GM12878 (cell line): ENCODE data around the gene GSG1. TPM values are rescaled to one million over a fixed set of nuclear protein-coding genes. Genes with fewer than 3 reads are reported as not detected.

Experiments used
- ATAC-seq: fragments of 200-7000 bp; cut with Tn5 transposase; 3 replicates; pipeline ENCODE4 v1.9.1; 2020; ENCODE audit warnings: mild to moderate bottlenecking, moderate library complexity
- BruUV-seq: library from RNA; stranded (reverse); fragments of 400-500 nt; replicated peaks from 2 replicates; lab custom pipeline; 2021; lab: Mats Ljungman, UMichigan
- CTCF ChIA-PET: fragments of 300-600 bp; sonication (Branson Sonifier 250); formaldehyde crosslinking; extraction: SDS; loops from one replicate; lab custom pipeline; 2021; ENCODE audit warnings: inconsistent platforms; lab: Yijun Ruan, JAX
- POLR2A ChIA-PET: fragments of 350-600 bp; formaldehyde crosslinking; extraction: SDS; loops from one replicate; lab custom pipeline; 2021; ENCODE audit warnings: inconsistent platforms; lab: Charles Lee
- RAD21 ChIA-PET: fragments of 300-600 bp; sonication (Branson Sonifier 250); formaldehyde crosslinking; loops from one replicate; lab custom pipeline; 2023; ENCODE audit warnings: antibody characterized with exemption; ENCODE audit not compliant: unreplicated experiment; lab: Charles Lee
- SMC1A ChIA-PET: fragments of 300-600 bp; sonication (Branson Sonifier 250); formaldehyde crosslinking; loops from one replicate; lab custom pipeline; 2023; ENCODE audit not compliant: unreplicated experiment, uncharacterized antibody; lab: Charles Lee
- DNase-seq: peaks from one replicate; pipeline ENCODE4 v3.0.0-alpha.2; 2011; ENCODE audit warnings: low read depth, low spot score
- FAIRE-seq: peaks from 3 replicates; lab custom pipeline; 2011; peaks lifted over from hg19 to GRCh38; lab: Jason Lieb, UNC
- H2AFZ ChIP-seq: 2 replicates; pipeline ENCODE4 v1.6.0; 2011; ENCODE audit warnings: low read depth, low read length, control low read depth; ENCODE audit not compliant: control insufficient read depth
- H3K27ac ChIP-seq: 2 replicates; pipeline ENCODE4 v1.5.1; 2011; ENCODE audit warnings: control low read depth; ENCODE audit not compliant: control insufficient read depth, insufficient read depth
- H3K27me3 ChIP-seq, 2 experiments: replicated peaks in 1 of 2; 2 replicates each; pipeline versions ENCODE4 v1.6.0 to v1.6.1; 2011; ENCODE audit warnings: low read length in 1 of 2; ENCODE audit not compliant: control insufficient read depth in 2 of 2, insufficient read depth in 2 of 2
- H3K36me3 ChIP-seq, 2 experiments: 2 replicates each; pipeline ENCODE4 v1.5.1; 2011; ENCODE audit warnings: low read length in 1 of 2; ENCODE audit not compliant: control insufficient read depth in 2 of 2, insufficient read depth in 2 of 2
- H3K4me1 ChIP-seq: 2 replicates; pipeline ENCODE4 v1.6.1; 2011; ENCODE audit warnings: mild to moderate bottlenecking, low read length, moderate library complexity, mixed read lengths; ENCODE audit not compliant: control insufficient read depth, insufficient read depth
- H3K4me2 ChIP-seq: 2 replicates; pipeline ENCODE4 v1.6.0; 2011; ENCODE audit warnings: control low read depth; ENCODE audit not compliant: control insufficient read depth, insufficient read depth
- H3K4me3 ChIP-seq: fragments of 200-600 bp; sonication (generic); 2 replicates; pipeline ENCODE4 v1.5.1; 2016
- H3K79me2 ChIP-seq: 2 replicates; pipeline ENCODE4 v1.6.0; 2011; ENCODE audit warnings: low read length; ENCODE audit not compliant: control insufficient read depth, insufficient read depth
- H3K9ac ChIP-seq: 2 replicates; pipeline ENCODE4 v1.8.0; 2011; ENCODE audit warnings: low read length, control low read depth, mixed read lengths; ENCODE audit not compliant: control insufficient read depth, insufficient read depth
- H3K9me3 ChIP-seq: replicated peaks from 3 replicates; pipeline ENCODE4 v1.5.1; 2011; ENCODE audit warnings: mild to moderate bottlenecking, low read length; ENCODE audit not compliant: control insufficient read depth, insufficient read depth
- H4K20me1 ChIP-seq: 2 replicates; pipeline ENCODE4 v1.6.0; 2011; ENCODE audit not compliant: control insufficient read depth, insufficient read depth
- CBFB ChIP-seq: IDR thresholded peaks from 2 replicates; pipeline ENCODE4 v1.6.1; 2016; ENCODE audit warnings: antibody characterized with exemption, low read depth
- CBX5 ChIP-seq: sonication (generic); IDR thresholded peaks from 2 replicates; pipeline ENCODE4 v1.6.1; 2016; ENCODE audit warnings: low read depth, moderate library complexity, mild to moderate bottlenecking, inconsistent platforms
- CHD4 ChIP-seq: fragments of 200-600 bp; sonication (generic); IDR thresholded peaks from 2 replicates; pipeline ENCODE4 v1.6.1; 2016; ENCODE audit warnings: mild to moderate bottlenecking
- CREB1 ChIP-seq: IDR thresholded peaks from 2 replicates; pipeline ENCODE4 v1.6.1; 2012; ENCODE audit warnings: low read depth, mild to moderate bottlenecking, inconsistent platforms
- FOXM1 ChIP-seq: IDR thresholded peaks from 2 replicates; pipeline ENCODE4 v1.6.1; 2012; ENCODE audit warnings: low read depth, mild to moderate bottlenecking, inconsistent platforms, low read length, moderate library complexity
- JUNB ChIP-seq: IDR thresholded peaks from 2 replicates; pipeline ENCODE4 v1.6.1; 2016; ENCODE audit warnings: antibody characterized with exemption, mild to moderate bottlenecking
- MXI1 ChIP-seq: fragments of 150-350 bp; IDR thresholded peaks from 2 replicates; pipeline ENCODE4 v1.6.1; 2011; ENCODE audit warnings: low read depth, mild to moderate bottlenecking, inconsistent platforms, low read length, improper control_type of control experiment
- NFIC ChIP-seq: IDR thresholded peaks from 2 replicates; pipeline ENCODE4 v1.6.1; 2012; ENCODE audit warnings: low read depth, mild to moderate bottlenecking, inconsistent platforms, low read length, moderate library complexity
- NFYB ChIP-seq: IDR thresholded peaks from 2 replicates; pipeline ENCODE4 v1.6.1; 2011; ENCODE audit warnings: low read depth, mild to moderate bottlenecking, low read length, improper control_type of control experiment, moderate library complexity; ENCODE audit not compliant: insufficient read depth
- PAX8 ChIP-seq: fragments of 450-650 bp; IDR thresholded peaks from 2 replicates; pipeline ENCODE4 v1.6.1; 2017; ENCODE audit warnings: mild to moderate bottlenecking, moderate library complexity
- POLR2A ChIP-seq: IDR thresholded peaks from 2 replicates; pipeline ENCODE4 v1.6.1; 2011; ENCODE audit warnings: low read depth, mild to moderate bottlenecking, low read length
- RFX5 ChIP-seq: IDR thresholded peaks from 2 replicates; pipeline ENCODE4 v1.6.1; 2011; ENCODE audit warnings: low read depth, low read length, improper control_type of control experiment
- SREBF2 ChIP-seq: IDR thresholded peaks from 2 replicates; pipeline ENCODE4 v1.6.1; 2012; ENCODE audit warnings: mild to moderate bottlenecking, low read length
- SUPT20H ChIP-seq: IDR thresholded peaks from 2 replicates; pipeline ENCODE4 v1.6.1; 2011; ENCODE audit warnings: low read depth, mild to moderate bottlenecking, low read length, moderate library complexity, borderline replicate concordance; ENCODE audit not compliant: control insufficient read depth
- TAF1 ChIP-seq: IDR thresholded peaks from 2 replicates; pipeline ENCODE4 v1.6.1; 2011; ENCODE audit warnings: mild to moderate bottlenecking, low read depth, low read length, borderline replicate concordance
- ZNF207 ChIP-seq: fragments of 450-650 bp; IDR thresholded peaks from 2 replicates; pipeline ENCODE4 v1.6.1; 2014; ENCODE audit warnings: antibody characterized with exemption, mild to moderate bottlenecking, borderline replicate concordance
- WGBS: methylation state at CpG from one replicate; pipeline ENCODE4 v1.1.6; 2016; ENCODE audit warnings: low lambda C conversion rate; ENCODE audit not compliant: insufficient replicate concordance, insufficient coverage; ENCODE audit errors: missing lambda C conversion rate; 5-methylcytosine and 5-hydroxymethylcytosine counted together
- in situ Hi-C: fragments of 300-500 bp; cut with MboI; formaldehyde crosslinking; loops from 9 replicates; pipeline ENCODE4 v1.14.3; 2018; ENCODE audit warnings: mixed read lengths
- intact Hi-C: fragments of 100-400 bp; cut with micrococcal nuclease; formaldehyde crosslinking; loops from one replicate; pipeline ENCODE4 v1.14.2; 2022; ENCODE audit not compliant: unreplicated experiment
- polyA plus RNA-seq, 11 experiments: library from polyadenylated mRNA; depleted of rRNA in 4 of 11; unstranded in 6 of 11; stranded (reverse) in 5 of 11; fragments of >200 nt; fragmentation: Nextera tagmentation in 4 of 11; fragmentation: Illumina TruSeq in 1 of 11; extraction: Ambion mirVana in 4 of 11; extraction: Trizol in 1 of 11; gene quantifications; 1 replicate in 1 of 11; 2 replicates in 10 of 11; pipeline versions ENCODE4 v1.2.1 to v1.2.3, GENCODE V29; 2011 to 2016; ENCODE audit warnings: inconsistent platforms in 2 of 11, missing spikeins in 2 of 11, low read depth in 1 of 11
- total RNA-seq, 4 experiments: library from RNA; depleted of rRNA in 3 of 4; stranded (reverse); fragments of >200 nt in 3 of 4; fragmentation: Illumina TruSeq in 1 of 4; extraction: Trizol in 1 of 4; gene quantifications; 2 replicates each; pipeline versions ENCODE4 v1.2.1 to v1.2.3, GENCODE V29; 2013 to 2021
- TF ChIP-seq, protein P1 (sequence below): fragments of 450-650 bp; IDR thresholded peaks from 2 replicates; pipeline ENCODE4 v1.6.1; 2017; ENCODE audit warnings: low read depth, mild to moderate bottlenecking, moderate library complexity
- TF ChIP-seq, protein P2 (sequence below): IDR thresholded peaks from 2 replicates; pipeline ENCODE4 v1.6.1; 2012; ENCODE audit warnings: low read length, inconsistent platforms
- TF ChIP-seq, protein P3 (sequence below): IDR thresholded peaks from 2 replicates; pipeline ENCODE4 v1.6.1; 2012; ENCODE audit warnings: improper control_type of control experiment, low read depth, low read length; ENCODE audit not compliant: insufficient replicate concordance

GSG1 gene
- total and polyA plus RNA-seq, 10 of the 15 experiments (the other 5 are each of a cell fraction or from before 2014, with no cell fraction given): not detected

DNA sequence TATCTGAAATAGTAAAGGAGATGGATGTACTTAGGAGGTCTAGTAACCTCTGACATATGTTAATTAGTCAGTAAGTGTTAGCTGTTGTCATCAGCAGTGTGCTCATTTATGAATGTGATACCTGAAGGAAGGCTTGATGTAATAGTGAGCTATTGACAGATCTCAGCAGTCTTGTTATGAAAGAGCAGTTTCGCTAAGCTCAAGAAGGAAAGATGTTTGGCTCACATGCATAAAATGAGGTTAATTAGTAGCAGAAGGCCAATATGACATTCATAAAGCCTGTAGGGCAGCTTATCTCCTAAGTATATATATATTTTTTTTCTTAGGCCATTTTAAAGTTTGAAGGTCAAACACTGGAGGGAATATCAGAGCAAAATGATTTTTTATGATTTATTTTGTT lies 56.5 kb downstream of the GSG1 start:
- intact Hi-C loops: no loop called here
- Histone ChIP-seq H3K4me1 (no peaks in the 10 kb centered on the region), H3K27me3 (peaks cover 0 to 8% of the 10 kb centered on the region in 2 experiments; a peak in 2 of 4 replicates), H3K36me3 (no peaks in the 10 kb centered on the region), H3K4me3 (no peak overlapping the region), H3K9ac (no peak overlapping the region), H3K9me3 (no peaks in the 10 kb centered on the region), H4K20me1 (no peaks in the 10 kb centered on the region), H2AFZ (no peak overlapping the region), H3K4me2 (no peak overlapping the region), H3K79me2 (no peaks in the 10 kb centered on the region), H3K27ac (no peak overlapping the region)
- no TSS peak for BruUV-seq
- SMC1A ChIA-PET: no interaction called here
- ATAC-seq: peak; percentile 32
- RAD21 ChIA-PET: no interaction called here
- no peak for FAIRE-seq
- DNase-seq: no peak
- in situ Hi-C loops: no loop called here
- TF ChIP-seq RFX5 (no peak), NFIC (no peak), TAF1 (no peak), ZNF207 (no peak), MXI1 (no peak), CBFB (no peak), POLR2A (no peak), SREBF2 (no peak), CBX5 (no peak), JUNB (no peak), FOXM1 (no peak), PAX8 (no peak), CREB1 (no peak), NFYB (no peak), SUPT20H (no peak), CHD4 (no peak)
- TF ChIP-seq, protein P1, sequence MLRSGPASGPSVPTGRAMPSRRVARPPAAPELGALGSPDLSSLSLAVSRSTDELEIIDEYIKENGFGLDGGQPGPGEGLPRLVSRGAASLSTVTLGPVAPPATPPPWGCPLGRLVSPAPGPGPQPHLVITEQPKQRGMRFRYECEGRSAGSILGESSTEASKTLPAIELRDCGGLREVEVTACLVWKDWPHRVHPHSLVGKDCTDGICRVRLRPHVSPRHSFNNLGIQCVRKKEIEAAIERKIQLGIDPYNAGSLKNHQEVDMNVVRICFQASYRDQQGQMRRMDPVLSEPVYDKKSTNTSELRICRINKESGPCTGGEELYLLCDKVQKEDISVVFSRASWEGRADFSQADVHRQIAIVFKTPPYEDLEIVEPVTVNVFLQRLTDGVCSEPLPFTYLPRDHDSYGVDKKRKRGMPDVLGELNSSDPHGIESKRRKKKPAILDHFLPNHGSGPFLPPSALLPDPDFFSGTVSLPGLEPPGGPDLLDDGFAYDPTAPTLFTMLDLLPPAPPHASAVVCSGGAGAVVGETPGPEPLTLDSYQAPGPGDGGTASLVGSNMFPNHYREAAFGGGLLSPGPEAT: no peak
- TF ChIP-seq, protein P2, sequence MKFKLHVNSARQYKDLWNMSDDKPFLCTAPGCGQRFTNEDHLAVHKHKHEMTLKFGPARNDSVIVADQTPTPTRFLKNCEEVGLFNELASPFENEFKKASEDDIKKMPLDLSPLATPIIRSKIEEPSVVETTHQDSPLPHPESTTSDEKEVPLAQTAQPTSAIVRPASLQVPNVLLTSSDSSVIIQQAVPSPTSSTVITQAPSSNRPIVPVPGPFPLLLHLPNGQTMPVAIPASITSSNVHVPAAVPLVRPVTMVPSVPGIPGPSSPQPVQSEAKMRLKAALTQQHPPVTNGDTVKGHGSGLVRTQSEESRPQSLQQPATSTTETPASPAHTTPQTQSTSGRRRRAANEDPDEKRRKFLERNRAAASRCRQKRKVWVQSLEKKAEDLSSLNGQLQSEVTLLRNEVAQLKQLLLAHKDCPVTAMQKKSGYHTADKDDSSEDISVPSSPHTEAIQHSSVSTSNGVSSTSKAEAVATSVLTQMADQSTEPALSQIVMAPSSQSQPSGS: no peak
- TF ChIP-seq, protein P3, sequence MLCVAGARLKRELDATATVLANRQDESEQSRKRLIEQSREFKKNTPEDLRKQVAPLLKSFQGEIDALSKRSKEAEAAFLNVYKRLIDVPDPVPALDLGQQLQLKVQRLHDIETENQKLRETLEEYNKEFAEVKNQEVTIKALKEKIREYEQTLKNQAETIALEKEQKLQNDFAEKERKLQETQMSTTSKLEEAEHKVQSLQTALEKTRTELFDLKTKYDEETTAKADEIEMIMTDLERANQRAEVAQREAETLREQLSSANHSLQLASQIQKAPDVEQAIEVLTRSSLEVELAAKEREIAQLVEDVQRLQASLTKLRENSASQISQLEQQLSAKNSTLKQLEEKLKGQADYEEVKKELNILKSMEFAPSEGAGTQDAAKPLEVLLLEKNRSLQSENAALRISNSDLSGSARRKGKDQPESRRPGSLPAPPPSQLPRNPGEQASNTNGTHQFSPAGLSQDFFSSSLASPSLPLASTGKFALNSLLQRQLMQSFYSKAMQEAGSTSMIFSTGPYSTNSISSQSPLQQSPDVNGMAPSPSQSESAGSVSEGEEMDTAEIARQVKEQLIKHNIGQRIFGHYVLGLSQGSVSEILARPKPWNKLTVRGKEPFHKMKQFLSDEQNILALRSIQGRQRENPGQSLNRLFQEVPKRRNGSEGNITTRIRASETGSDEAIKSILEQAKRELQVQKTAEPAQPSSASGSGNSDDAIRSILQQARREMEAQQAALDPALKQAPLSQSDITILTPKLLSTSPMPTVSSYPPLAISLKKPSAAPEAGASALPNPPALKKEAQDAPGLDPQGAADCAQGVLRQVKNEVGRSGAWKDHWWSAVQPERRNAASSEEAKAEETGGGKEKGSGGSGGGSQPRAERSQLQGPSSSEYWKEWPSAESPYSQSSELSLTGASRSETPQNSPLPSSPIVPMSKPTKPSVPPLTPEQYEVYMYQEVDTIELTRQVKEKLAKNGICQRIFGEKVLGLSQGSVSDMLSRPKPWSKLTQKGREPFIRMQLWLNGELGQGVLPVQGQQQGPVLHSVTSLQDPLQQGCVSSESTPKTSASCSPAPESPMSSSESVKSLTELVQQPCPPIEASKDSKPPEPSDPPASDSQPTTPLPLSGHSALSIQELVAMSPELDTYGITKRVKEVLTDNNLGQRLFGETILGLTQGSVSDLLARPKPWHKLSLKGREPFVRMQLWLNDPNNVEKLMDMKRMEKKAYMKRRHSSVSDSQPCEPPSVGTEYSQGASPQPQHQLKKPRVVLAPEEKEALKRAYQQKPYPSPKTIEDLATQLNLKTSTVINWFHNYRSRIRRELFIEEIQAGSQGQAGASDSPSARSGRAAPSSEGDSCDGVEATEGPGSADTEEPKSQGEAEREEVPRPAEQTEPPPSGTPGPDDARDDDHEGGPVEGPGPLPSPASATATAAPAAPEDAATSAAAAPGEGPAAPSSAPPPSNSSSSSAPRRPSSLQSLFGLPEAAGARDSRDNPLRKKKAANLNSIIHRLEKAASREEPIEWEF: no peak
- 48% methylated on average over 1 of the region's 1 CpG for WGBS
- CTCF ChIA-PET: no interaction called here
- POLR2A ChIA-PET: no interaction called here
